HepG2 (cell line): ENCODE measurements around the gene ADGRF4. TPM values are rescaled to one million over a fixed set of nuclear protein-coding genes. Genes with fewer than 3 reads are reported as not detected.

Source experiments
- ATAC-seq: fragments of 200-7000 bp; cut with Tn5 transposase; 3 replicates; pipeline ENCODE4 v1.9.1; 2020; ENCODE audit warnings: mild to moderate bottlenecking, moderate library complexity
- BruUV-seq: library from RNA; stranded (reverse); fragments of 400-500 nt; replicated peaks from 2 replicates; lab custom pipeline; 2021; lab: Mats Ljungman, UMichigan
- CTCF ChIA-PET: fragments of 300-600 bp; formaldehyde crosslinking; extraction: SDS; loops from one replicate; lab custom pipeline; 2021; ENCODE audit warnings: low total read pairs, inconsistent platforms, low intra/inter-chr PET ratio; lab: Yijun Ruan, JAX
- POLR2A ChIA-PET: fragments of 350-600 bp; sonication (Branson Sonifier 250); formaldehyde crosslinking; loops from one replicate; lab custom pipeline; 2020; ENCODE audit warnings: antibody characterized with exemption, inconsistent platforms; lab: Yijun Ruan, JAX
- DNase-seq: peaks from one replicate; pipeline ENCODE4 v3.0.0-alpha.2; 2015; ENCODE audit warnings: low spot score
- FAIRE-seq: peaks from 3 replicates; lab custom pipeline; 2011; peaks lifted over from hg19 to GRCh38; lab: Jason Lieb, UNC
- H2AFZ ChIP-seq: one replicate; pipeline ENCODE4 v1.6.1; 2011; ENCODE audit warnings: low read length, inconsistent platforms
- H3K27ac ChIP-seq: fragments of 300-600 bp; 3 replicates; pipeline ENCODE4 v1.8.0; 2011; ENCODE audit warnings: mixed run types, mild to moderate bottlenecking, mixed read lengths, low read length, inconsistent platforms; ENCODE audit not compliant: insufficient read depth; ENCODE audit errors: extremely low read length
- H3K27me3 ChIP-seq, 2 experiments: fragments of 200-600 bp in 1 of 2; 2 replicates in 1 of 2; 3 replicates in 1 of 2; pipeline versions ENCODE4 v1.6.0 to v1.8.0; 2011; ENCODE audit warnings: low read length in 2 of 2, mild to moderate bottlenecking in 2 of 2, moderate library complexity in 2 of 2, inconsistent platforms in 1 of 2; ENCODE audit not compliant: insufficient read depth in 2 of 2, control insufficient read depth in 1 of 2
- H3K36me3 ChIP-seq, 2 experiments: fragments of 200-600 bp in 1 of 2; replicated peaks in 1 of 2; 2 replicates in 1 of 2; 3 replicates in 1 of 2; pipeline versions ENCODE4 v1.5.1 to v1.8.0; 2011; ENCODE audit warnings: low read length in 2 of 2, inconsistent platforms in 1 of 2; ENCODE audit not compliant: insufficient read depth in 2 of 2, control insufficient read depth in 1 of 2
- H3K4me1 ChIP-seq: 2 replicates; pipeline ENCODE4 v1.5.1; 2012; ENCODE audit warnings: low read length, inconsistent platforms; ENCODE audit not compliant: insufficient read depth
- H3K4me2 ChIP-seq: 2 replicates; pipeline ENCODE4 v1.6.0; 2011; ENCODE audit warnings: low read depth, low read length, inconsistent platforms
- H3K4me3 ChIP-seq, 3 experiments: fragments of 200-600 bp in 1 of 3; sonication (generic), shearing (Covaris generic) in 1 of 3; replicated peaks in 1 of 3; 2 replicates each; pipeline ENCODE4 v1.5.1; 2011 to 2016; ENCODE audit warnings: low read length in 3 of 3, inconsistent platforms in 2 of 3, low read depth in 2 of 3, mild to moderate bottlenecking in 2 of 3, control low read depth in 1 of 3, mixed read lengths in 1 of 3; ENCODE audit not compliant: insufficient read depth in 1 of 3
- H3K79me2 ChIP-seq: one replicate; pipeline ENCODE4 v1.6.1; 2011; ENCODE audit warnings: low read length, inconsistent platforms; ENCODE audit not compliant: insufficient read depth
- H3K9ac ChIP-seq: 2 replicates; pipeline ENCODE4 v1.6.0; 2011; ENCODE audit warnings: mild to moderate bottlenecking, low read depth, low read length, inconsistent platforms; ENCODE audit not compliant: insufficient read depth
- H3K9me3 ChIP-seq: 2 replicates; pipeline ENCODE4 v1.5.1; 2012; ENCODE audit warnings: mild to moderate bottlenecking, low read length
- H4K20me1 ChIP-seq: 2 replicates; pipeline ENCODE4 v1.6.0; 2011; ENCODE audit warnings: inconsistent platforms, mild to moderate bottlenecking, low read length, moderate library complexity; ENCODE audit not compliant: insufficient read depth
- HDAC1 ChIP-seq: sonication (generic); formaldehyde crosslinking; IDR thresholded peaks from 2 replicates; pipeline ENCODE4 v1.5.1; 2020; ENCODE audit warnings: mild to moderate bottlenecking, missing genetic modification reagents
- SUZ12 ChIP-seq: fragments of 150-350 bp; IDR thresholded peaks from 2 replicates; pipeline ENCODE4 v1.6.1; 2014; ENCODE audit warnings: low read depth, low read length
- TOE1 ChIP-seq: sonication (generic); formaldehyde crosslinking; IDR thresholded peaks from 2 replicates; pipeline ENCODE4 v1.4.0; 2020; ENCODE audit warnings: mild to moderate bottlenecking, missing genetic modification reagents
- TSC22D2 ChIP-seq: sonication (generic); formaldehyde crosslinking; IDR thresholded peaks from 2 replicates; pipeline ENCODE4 v1.5.1; 2020; ENCODE audit warnings: missing genetic modification reagents, mild to moderate bottlenecking, borderline replicate concordance
- WGBS: methylation state at CpG from one replicate; pipeline ENCODE4 v1.1.6; 2017; ENCODE audit warnings: low lambda C conversion rate; 5-methylcytosine and 5-hydroxymethylcytosine counted together
- in situ Hi-C: cut with HindIII; loops from 2 replicates; pipeline ENCODE4 v1.10.0; 2017; ENCODE audit warnings: low pct_unique_long_range_greater_than_20kb; ENCODE audit not compliant: extremely low pct_ligation_motif_present
- intact Hi-C: fragments of 100-400 bp; cut with micrococcal nuclease; formaldehyde crosslinking; loops from one replicate; pipeline ENCODE4 v1.10.0; 2022; ENCODE audit not compliant: unreplicated experiment
- polyA plus RNA-seq, 8 experiments: library from polyadenylated mRNA; depleted of rRNA in 3 of 8; stranded (reverse) in 7 of 8; unstranded in 1 of 8; fragments of >200 nt; fragmentation: Illumina TruSeq in 4 of 8; extraction: Trizol in 4 of 8; gene quantifications; 2 replicates each; pipeline versions ENCODE4 v1.2.1 to v1.2.3, GENCODE V29; 2011 to 2016; ENCODE audit warnings: low read depth in 4 of 8, missing spikeins in 1 of 8, mixed read lengths in 1 of 8; ENCODE audit not compliant: insufficient read depth in 1 of 8
- total RNA-seq, 5 experiments: library from RNA; depleted of rRNA; stranded (reverse); fragments of >200 nt; fragmentation: Illumina TruSeq; extraction: Trizol; gene quantifications; 2 replicates each; pipeline ENCODE4 v1.2.3, GENCODE V29; 2016; ENCODE audit warnings: low read depth in 1 of 5
- TF ChIP-seq, protein P1 (sequence below): sonication (generic); formaldehyde crosslinking; IDR thresholded peaks from 2 replicates; pipeline ENCODE4 v1.5.1; 2020; ENCODE audit warnings: missing genetic modification reagents, mild to moderate bottlenecking, borderline replicate concordance
- TF ChIP-seq, protein P2 (sequence below): sonication (generic); formaldehyde crosslinking; IDR thresholded peaks from 2 replicates; pipeline ENCODE4 v1.8.0; 2022; ENCODE audit warnings: mild to moderate bottlenecking, missing genetic modification reagents, moderate library complexity

ADGRF4 gene
- total and polyA plus RNA-seq, 2 of the 13 experiments (the other 11 are each of a cell fraction or from before 2014, with no cell fraction given) = 0.01 TPM; not detected in 1

DNA sequence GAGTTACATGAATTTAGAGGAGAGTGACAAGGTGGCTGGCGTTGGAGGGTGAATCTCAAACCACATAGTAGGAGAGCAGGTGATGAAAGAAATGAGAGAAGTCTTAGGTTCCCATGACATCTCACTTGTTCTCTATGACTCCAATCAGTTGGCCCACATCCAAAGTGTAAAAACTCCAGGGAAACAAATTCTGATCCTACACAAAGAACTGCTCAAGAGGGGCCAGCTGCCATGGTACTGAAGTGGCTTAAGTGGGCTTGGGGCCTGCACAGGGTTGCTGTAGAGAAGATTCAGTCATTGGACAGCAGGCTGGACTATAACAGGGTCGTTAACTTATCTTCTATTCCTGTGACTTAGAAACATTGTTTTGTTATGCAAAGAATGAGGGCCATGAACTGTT is 7.6 kb upstream of the ADGRF4 start:
- intact Hi-C loops (no loop called here), in situ Hi-C loops (no loop called here)
- no TSS peak for BruUV-seq
- ATAC-seq (no peak), DNase-seq (no peak), FAIRE-seq (no peak)
- Histone ChIP-seq H2AFZ (no peak overlapping the region), H3K4me3 (no peak overlapping the region), H4K20me1 (no peaks in the 10 kb centered on the region), H3K27me3 (no peaks in the 10 kb centered on the region), H3K79me2 (no peaks in the 10 kb centered on the region), H3K9ac (no peak overlapping the region), H3K4me1 (no peaks in the 10 kb centered on the region), H3K27ac (no peak overlapping the region), H3K36me3 (no peaks in the 10 kb centered on the region), H3K9me3 (no peaks in the 10 kb centered on the region), H3K4me2 (no peak overlapping the region)
- no peak for TF ChIP-seq TOE1 (CRISPR knock-in tag)
- ChIA-PET POLR2A (no interaction called here), CTCF (no interaction called here)
- WGBS = 4% methylated on average over 2 of the region's 2 CpGs

DNA sequence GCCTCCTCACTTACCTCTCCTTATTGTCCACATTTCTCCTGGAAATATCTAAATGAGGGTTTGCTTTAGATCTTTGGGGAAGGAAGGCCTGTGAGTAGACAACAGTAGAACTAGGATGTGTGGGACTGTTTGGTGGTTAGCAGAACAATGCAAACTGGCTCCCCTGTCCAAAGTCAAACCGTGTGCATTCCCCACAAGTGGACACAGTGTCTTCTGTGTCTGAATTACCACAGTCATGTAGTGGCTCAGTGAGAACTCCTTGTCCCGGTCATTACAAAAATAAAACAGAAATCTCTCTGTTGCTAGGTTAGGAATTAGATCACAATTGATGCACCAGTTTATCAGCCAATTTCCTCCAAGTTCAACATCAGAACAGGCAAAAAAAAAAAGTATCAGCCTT is 455 bp upstream of the ADGRF4 start:
- H3K4me3 ChIP-seq = no peak overlapping the region
- DNase-seq (no peak), ATAC-seq (no peak), FAIRE-seq (no peak)
- CTCF ChIA-PET = no interaction called here
- TF ChIP-seq SUZ12 (no peak), TSC22D2 (no peak), HDAC1 (no peak)
- TF ChIP-seq, protein P1, sequence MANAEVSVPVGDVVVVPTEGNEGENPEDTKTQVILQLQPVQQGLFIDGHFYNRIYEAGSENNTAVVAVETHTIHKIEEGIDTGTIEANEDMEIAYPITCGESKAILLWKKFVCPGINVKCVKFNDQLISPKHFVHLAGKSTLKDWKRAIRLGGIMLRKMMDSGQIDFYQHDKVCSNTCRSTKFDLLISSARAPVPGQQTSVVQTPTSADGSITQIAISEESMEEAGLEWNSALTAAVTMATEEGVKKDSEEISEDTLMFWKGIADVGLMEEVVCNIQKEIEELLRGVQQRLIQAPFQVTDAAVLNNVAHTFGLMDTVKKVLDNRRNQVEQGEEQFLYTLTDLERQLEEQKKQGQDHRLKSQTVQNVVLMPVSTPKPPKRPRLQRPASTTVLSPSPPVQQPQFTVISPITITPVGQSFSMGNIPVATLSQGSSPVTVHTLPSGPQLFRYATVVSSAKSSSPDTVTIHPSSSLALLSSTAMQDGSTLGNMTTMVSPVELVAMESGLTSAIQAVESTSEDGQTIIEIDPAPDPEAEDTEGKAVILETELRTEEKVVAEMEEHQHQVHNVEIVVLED (CRISPR knock-in tag) = no peak
- TF ChIP-seq, protein P2, sequence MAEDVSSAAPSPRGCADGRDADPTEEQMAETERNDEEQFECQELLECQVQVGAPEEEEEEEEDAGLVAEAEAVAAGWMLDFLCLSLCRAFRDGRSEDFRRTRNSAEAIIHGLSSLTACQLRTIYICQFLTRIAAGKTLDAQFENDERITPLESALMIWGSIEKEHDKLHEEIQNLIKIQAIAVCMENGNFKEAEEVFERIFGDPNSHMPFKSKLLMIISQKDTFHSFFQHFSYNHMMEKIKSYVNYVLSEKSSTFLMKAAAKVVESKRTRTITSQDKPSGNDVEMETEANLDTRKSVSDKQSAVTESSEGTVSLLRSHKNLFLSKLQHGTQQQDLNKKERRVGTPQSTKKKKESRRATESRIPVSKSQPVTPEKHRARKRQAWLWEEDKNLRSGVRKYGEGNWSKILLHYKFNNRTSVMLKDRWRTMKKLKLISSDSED (CRISPR knock-in tag) = no peak
- no peaks in the 10 kb centered on the region for H3K36me3 ChIP-seq
- no peak overlapping the region for H3K4me2 ChIP-seq
- POLR2A ChIA-PET = no interaction called here
- no peaks in the 10 kb centered on the region for H3K9me3 ChIP-seq
- WGBS = 29% methylated on average over 2 of the region's 2 CpGs
- intact Hi-C loops = no loop called here
- H4K20me1 ChIP-seq = no peaks in the 10 kb centered on the region
- H3K27ac ChIP-seq = no peak overlapping the region
- no peak overlapping the region for H2AFZ ChIP-seq
- no peaks in the 10 kb centered on the region; a peak in 2 of 5 replicates for H3K27me3 ChIP-seq
- no peak overlapping the region for H3K9ac ChIP-seq
- no TSS peak for BruUV-seq
- no peaks in the 10 kb centered on the region for H3K4me1 ChIP-seq
- no peaks in the 10 kb centered on the region for H3K79me2 ChIP-seq
- in situ Hi-C loops = no loop called here
